ENCODE data around the gene PCED1B. TPM values are rescaled to one million over a fixed set of nuclear protein-coding genes. Genes with fewer than 3 reads are reported as not detected.

PCED1B gene
- total and polyA plus RNA-seq, 2 experiments from 2014 or later = 5.1 to 6.6 TPM

DNA sequence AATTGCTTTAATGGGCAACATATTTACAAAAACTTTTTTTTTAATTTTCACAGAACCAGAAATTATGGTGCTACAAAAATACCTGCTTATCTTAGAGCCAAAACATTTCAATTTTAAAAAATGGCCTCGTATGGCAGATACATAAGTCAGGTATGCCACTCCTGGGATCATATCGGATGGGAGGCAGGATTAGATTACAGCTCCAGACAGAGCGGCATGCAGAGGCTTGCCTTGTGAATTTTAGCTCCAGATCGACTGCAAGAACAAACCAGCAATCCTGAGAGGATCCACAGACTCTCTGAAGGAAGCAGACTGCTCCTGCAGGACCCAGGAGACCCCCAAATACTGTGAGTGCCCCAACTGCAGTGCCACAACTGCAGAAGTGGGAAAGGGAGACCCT lies 169.7 kb downstream of the PCED1B start:
- ATAC-seq = no peak
- peak overlapping the region; percentile 85 for H2AFZ ChIP-seq
- H3K4me1 ChIP-seq (ENCODE audit: insufficient read depth) = no peaks in the 10 kb centered on the region

More for the DNA sequence above, 169.7 kb downstream of the PCED1B start:
- H3K4me2 ChIP-seq = 0 out of 2 replicates have a peak overlapping the region, but pooled peaks have one; percentile 32
- Mint-ChIP-seq H3K4me1 (peaks cover 22% of the 10 kb centered on the region), H3K9me3 (peaks cover 25% of the 10 kb centered on the region), H3K27me3 (ENCODE audit: insufficient read depth, low read depth, poor library complexity) (peaks cover 8% of the 10 kb centered on the region), H3K27ac (peak overlapping the region; percentile 61; the same call in 1 of the 2 replicates), H3K36me3 (ENCODE audit: low read depth) (peaks cover 27% of the 10 kb centered on the region), H3K4me3 (no peak overlapping the region)
- H3K27me3 ChIP-seq (ENCODE audit: insufficient read depth) = no peaks in the 10 kb centered on the region
- H3K27ac ChIP-seq (ENCODE audit: low read depth) = no peak overlapping the region
- no peak for DNase-seq (ENCODE audit: low spot score)
- no peaks in the 10 kb centered on the region for H4K20me1 ChIP-seq (replicated peaks; ENCODE audit: insufficient read depth)
- TF ChIP-seq, protein P1, sequence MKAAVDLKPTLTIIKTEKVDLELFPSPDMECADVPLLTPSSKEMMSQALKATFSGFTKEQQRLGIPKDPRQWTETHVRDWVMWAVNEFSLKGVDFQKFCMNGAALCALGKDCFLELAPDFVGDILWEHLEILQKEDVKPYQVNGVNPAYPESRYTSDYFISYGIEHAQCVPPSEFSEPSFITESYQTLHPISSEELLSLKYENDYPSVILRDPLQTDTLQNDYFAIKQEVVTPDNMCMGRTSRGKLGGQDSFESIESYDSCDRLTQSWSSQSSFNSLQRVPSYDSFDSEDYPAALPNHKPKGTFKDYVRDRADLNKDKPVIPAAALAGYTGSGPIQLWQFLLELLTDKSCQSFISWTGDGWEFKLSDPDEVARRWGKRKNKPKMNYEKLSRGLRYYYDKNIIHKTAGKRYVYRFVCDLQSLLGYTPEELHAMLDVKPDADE (IDR thresholded peaks at IDR 0.05) = no peak
- TF ChIP-seq, protein P2, sequence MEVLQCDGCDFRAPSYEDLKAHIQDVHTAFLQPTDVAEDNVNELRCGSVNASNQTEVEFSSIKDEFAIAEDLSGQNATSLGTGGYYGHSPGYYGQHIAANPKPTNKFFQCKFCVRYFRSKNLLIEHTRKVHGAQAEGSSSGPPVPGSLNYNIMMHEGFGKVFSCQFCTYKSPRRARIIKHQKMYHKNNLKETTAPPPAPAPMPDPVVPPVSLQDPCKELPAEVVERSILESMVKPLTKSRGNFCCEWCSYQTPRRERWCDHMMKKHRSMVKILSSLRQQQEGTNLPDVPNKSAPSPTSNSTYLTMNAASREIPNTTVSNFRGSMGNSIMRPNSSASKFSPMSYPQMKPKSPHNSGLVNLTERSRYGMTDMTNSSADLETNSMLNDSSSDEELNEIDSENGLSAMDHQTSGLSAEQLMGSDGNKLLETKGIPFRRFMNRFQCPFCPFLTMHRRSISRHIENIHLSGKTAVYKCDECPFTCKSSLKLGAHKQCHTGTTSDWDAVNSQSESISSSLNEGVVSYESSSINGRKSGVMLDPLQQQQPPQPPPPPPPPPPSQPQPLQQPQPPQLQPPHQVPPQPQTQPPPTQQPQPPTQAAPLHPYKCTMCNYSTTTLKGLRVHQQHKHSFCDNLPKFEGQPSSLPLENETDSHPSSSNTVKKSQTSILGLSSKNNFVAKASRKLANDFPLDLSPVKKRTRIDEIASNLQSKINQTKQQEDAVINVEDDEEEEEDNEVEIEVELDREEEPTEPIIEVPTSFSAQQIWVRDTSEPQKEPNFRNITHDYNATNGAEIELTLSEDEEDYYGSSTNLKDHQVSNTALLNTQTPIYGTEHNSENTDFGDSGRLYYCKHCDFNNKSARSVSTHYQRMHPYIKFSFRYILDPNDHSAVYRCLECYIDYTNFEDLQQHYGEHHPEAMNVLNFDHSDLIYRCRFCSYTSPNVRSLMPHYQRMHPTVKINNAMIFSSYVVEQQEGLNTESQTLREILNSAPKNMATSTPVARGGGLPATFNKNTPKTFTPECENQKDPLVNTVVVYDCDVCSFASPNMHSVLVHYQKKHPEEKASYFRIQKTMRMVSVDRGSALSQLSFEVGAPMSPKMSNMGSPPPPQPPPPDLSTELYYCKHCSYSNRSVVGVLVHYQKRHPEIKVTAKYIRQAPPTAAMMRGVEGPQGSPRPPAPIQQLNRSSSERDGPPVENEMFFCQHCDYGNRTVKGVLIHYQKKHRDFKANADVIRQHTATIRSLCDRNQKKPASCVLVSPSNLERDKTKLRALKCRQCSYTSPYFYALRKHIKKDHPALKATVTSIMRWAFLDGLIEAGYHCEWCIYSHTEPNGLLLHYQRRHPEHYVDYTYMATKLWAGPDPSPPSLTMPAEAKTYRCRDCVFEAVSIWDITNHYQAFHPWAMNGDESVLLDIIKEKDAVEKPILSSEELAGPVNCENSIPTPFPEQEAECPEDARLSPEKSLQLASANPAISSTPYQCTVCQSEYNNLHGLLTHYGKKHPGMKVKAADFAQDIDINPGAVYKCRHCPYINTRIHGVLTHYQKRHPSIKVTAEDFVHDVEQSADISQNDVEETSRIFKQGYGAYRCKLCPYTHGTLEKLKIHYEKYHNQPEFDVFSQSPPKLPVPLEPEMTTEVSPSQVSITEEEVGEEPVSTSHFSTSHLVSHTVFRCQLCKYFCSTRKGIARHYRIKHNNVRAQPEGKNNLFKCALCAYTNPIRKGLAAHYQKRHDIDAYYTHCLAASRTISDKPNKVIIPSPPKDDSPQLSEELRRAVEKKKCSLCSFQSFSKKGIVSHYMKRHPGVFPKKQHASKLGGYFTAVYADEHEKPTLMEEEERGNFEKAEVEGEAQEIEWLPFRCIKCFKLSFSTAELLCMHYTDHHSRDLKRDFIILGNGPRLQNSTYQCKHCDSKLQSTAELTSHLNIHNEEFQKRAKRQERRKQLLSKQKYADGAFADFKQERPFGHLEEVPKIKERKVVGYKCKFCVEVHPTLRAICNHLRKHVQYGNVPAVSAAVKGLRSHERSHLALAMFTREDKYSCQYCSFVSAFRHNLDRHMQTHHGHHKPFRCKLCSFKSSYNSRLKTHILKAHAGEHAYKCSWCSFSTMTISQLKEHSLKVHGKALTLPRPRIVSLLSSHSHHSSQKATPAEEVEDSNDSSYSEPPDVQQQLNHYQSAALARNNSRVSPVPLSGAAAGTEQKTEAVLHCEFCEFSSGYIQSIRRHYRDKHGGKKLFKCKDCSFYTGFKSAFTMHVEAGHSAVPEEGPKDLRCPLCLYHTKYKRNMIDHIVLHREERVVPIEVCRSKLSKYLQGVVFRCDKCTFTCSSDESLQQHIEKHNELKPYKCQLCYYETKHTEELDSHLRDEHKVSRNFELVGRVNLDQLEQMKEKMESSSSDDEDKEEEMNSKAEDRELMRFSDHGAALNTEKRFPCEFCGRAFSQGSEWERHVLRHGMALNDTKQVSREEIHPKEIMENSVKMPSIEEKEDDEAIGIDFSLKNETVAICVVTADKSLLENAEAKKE (CRISPR knock-in tag; IDR thresholded peaks at IDR 0.05) = no peak
- TF ChIP-seq CREB1 (CRISPR knock-in tag; IDR thresholded peaks at IDR 0.05; ENCODE audit: low read depth) (no peak), ZNF331 (CRISPR knock-in tag; IDR thresholded peaks at IDR 0.05; ENCODE audit: low read depth) (no peak), EZH2phosphoT487 (IDR thresholded peaks at IDR 0.05; ENCODE audit: unreplicated experiment) (no peak), EZH2 (IDR thresholded peaks at IDR 0.05; ENCODE audit: low read depth, unreplicated experiment) (no peak), NANOG (IDR thresholded peaks at IDR 0.05; ENCODE audit: borderline replicate concordance) (no peak), ZNF114 (CRISPR knock-in tag; IDR thresholded peaks at IDR 0.05) (no peak), JUNB (IDR thresholded peaks at IDR 0.05; ENCODE audit: unreplicated experiment) (no peak), STAT1 (IDR thresholded peaks at IDR 0.05; ENCODE audit: unreplicated experiment) (no peak), POLR2AphosphoS5 (IDR thresholded peaks at IDR 0.05; ENCODE audit: low read depth) (no peak)
- TF ChIP-seq, protein P3, sequence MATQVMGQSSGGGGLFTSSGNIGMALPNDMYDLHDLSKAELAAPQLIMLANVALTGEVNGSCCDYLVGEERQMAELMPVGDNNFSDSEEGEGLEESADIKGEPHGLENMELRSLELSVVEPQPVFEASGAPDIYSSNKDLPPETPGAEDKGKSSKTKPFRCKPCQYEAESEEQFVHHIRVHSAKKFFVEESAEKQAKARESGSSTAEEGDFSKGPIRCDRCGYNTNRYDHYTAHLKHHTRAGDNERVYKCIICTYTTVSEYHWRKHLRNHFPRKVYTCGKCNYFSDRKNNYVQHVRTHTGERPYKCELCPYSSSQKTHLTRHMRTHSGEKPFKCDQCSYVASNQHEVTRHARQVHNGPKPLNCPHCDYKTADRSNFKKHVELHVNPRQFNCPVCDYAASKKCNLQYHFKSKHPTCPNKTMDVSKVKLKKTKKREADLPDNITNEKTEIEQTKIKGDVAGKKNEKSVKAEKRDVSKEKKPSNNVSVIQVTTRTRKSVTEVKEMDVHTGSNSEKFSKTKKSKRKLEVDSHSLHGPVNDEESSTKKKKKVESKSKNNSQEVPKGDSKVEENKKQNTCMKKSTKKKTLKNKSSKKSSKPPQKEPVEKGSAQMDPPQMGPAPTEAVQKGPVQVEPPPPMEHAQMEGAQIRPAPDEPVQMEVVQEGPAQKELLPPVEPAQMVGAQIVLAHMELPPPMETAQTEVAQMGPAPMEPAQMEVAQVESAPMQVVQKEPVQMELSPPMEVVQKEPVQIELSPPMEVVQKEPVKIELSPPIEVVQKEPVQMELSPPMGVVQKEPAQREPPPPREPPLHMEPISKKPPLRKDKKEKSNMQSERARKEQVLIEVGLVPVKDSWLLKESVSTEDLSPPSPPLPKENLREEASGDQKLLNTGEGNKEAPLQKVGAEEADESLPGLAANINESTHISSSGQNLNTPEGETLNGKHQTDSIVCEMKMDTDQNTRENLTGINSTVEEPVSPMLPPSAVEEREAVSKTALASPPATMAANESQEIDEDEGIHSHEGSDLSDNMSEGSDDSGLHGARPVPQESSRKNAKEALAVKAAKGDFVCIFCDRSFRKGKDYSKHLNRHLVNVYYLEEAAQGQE (IDR thresholded peaks at IDR 0.05; ENCODE audit: unreplicated experiment) = no peak
- TF ChIP-seq, protein P4, sequence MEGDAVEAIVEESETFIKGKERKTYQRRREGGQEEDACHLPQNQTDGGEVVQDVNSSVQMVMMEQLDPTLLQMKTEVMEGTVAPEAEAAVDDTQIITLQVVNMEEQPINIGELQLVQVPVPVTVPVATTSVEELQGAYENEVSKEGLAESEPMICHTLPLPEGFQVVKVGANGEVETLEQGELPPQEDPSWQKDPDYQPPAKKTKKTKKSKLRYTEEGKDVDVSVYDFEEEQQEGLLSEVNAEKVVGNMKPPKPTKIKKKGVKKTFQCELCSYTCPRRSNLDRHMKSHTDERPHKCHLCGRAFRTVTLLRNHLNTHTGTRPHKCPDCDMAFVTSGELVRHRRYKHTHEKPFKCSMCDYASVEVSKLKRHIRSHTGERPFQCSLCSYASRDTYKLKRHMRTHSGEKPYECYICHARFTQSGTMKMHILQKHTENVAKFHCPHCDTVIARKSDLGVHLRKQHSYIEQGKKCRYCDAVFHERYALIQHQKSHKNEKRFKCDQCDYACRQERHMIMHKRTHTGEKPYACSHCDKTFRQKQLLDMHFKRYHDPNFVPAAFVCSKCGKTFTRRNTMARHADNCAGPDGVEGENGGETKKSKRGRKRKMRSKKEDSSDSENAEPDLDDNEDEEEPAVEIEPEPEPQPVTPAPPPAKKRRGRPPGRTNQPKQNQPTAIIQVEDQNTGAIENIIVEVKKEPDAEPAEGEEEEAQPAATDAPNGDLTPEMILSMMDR (conservative IDR thresholded peaks at IDR 0.05; ENCODE audit: low read depth in 2 of 2) = no peak
- no peaks in the 10 kb centered on the region for H3F3A ChIP-seq (replicated peaks; ENCODE audit: low read depth)
- H3K79me2 ChIP-seq (replicated peaks; ENCODE audit: insufficient read depth) = no peaks in the 10 kb centered on the region
- H3K4me3 ChIP-seq = no peak overlapping the region
- peaks cover 5% of the 10 kb centered on the region; the same call in 1 of the 2 replicates for H3K36me3 ChIP-seq (ENCODE audit: insufficient read depth)
- no peaks in the 10 kb centered on the region for H3K9me2 ChIP-seq (ENCODE audit: insufficient read depth)

Measured in GM23338 (cell line).